ENCODE results near the gene ZNF530.

The ZNF530 gene

GRCh38 chr19:57633832-57634131 lies 34.1 kb downstream of the ZNF530 start:
- TF ChIP-seq CTCF (conservative IDR thresholded peaks at IDR 0.05; ENCODE audit: low read depth, low read length), result no peak
- DNase-seq (ENCODE audit: low read depth), result no peak
- H3K4me3 ChIP-seq (ENCODE audit: low read depth, low read length), result peak overlapping the region; percentile 96

- TF ChIP-seq CTCF (conservative IDR thresholded peaks at IDR 0.05; ENCODE audit: low read depth, low read length), result no peak
- H3K4me3 ChIP-seq (ENCODE audit: low read depth, low read length), result no peak overlapping the region
- DNase-seq (ENCODE audit: low read depth), result no peak
These were observed 37.7 kb downstream of the ZNF530 start for GRCh38 chr19:57637379-57637778.

GRCh38 chr19:57641715-57642234 lies 42.1 kb downstream of the ZNF530 start:
- no peak overlapping the region for H3K4me3 ChIP-seq (ENCODE audit: low read depth, low read length)
- no peak for DNase-seq (ENCODE audit: low read depth)
- TF ChIP-seq CTCF (conservative IDR thresholded peaks at IDR 0.05; ENCODE audit: low read depth, low read length), result no peak

GRCh38 chr19:57642396-57643046 lies 42.8 kb downstream of the ZNF530 start:
- TF ChIP-seq CTCF (conservative IDR thresholded peaks at IDR 0.05; ENCODE audit: low read depth, low read length), result no peak
- DNase-seq (ENCODE audit: low read depth), result no peak
- H3K4me3 ChIP-seq (ENCODE audit: low read depth, low read length), result no peak overlapping the region

GRCh38 chr19:57643734-57644133 lies 44.0 kb downstream of the ZNF530 start:
- no peak for DNase-seq (ENCODE audit: low read depth)
- no peak for TF ChIP-seq CTCF (conservative IDR thresholded peaks at IDR 0.05; ENCODE audit: low read depth, low read length)
- no peak overlapping the region for H3K4me3 ChIP-seq (ENCODE audit: low read depth, low read length)

- no peak for DNase-seq (ENCODE audit: low read depth)
- no peak overlapping the region for H3K4me3 ChIP-seq (ENCODE audit: low read depth, low read length)
- no peak for TF ChIP-seq CTCF (conservative IDR thresholded peaks at IDR 0.05; ENCODE audit: low read depth, low read length)
These were observed 48.8 kb downstream of the ZNF530 start for GRCh38 chr19:57648331-57649003.

GRCh38 chr19:57651654-57651996 lies 51.9 kb downstream of the ZNF530 start:
- peak; percentile 18 for TF ChIP-seq CTCF (conservative IDR thresholded peaks at IDR 0.05; ENCODE audit: low read depth, low read length)
- H3K4me3 ChIP-seq (ENCODE audit: low read depth, low read length), result no peak overlapping the region

More at GRCh38 chr19:57651654-57651996, 51.9 kb downstream of the ZNF530 start:
- DNase-seq (ENCODE audit: low read depth), result no peak

Measured in choroid plexus epithelial cell (primary cell).